HG02588 (cell line): ENCODE results near the gene HEMGN.

ENCODE experiments used
- ATAC-seq: cut with Tn5 transposase; IDR thresholded peaks from one replicate; pipeline ENCODE4 v1.9.1; 2021; ENCODE audit warnings: mild to moderate bottlenecking, moderate library complexity; ENCODE audit not compliant: unreplicated experiment

The HEMGN gene

GRCh38 chr9:97933297-97933998 is 4.5 kb downstream of the HEMGN start:
- no peak for ATAC-seq

GRCh38 chr9:97930972-97931371 is 7.0 kb downstream of the HEMGN start:
- ATAC-seq: no peak

GRCh38 chr9:97928986-97929604 is 8.9 kb downstream of the HEMGN start:
- ATAC-seq: no peak

- ATAC-seq: no peak
These were observed 12.3 kb downstream of the HEMGN start for GRCh38 chr9:97925497-97926334.

DNA sequence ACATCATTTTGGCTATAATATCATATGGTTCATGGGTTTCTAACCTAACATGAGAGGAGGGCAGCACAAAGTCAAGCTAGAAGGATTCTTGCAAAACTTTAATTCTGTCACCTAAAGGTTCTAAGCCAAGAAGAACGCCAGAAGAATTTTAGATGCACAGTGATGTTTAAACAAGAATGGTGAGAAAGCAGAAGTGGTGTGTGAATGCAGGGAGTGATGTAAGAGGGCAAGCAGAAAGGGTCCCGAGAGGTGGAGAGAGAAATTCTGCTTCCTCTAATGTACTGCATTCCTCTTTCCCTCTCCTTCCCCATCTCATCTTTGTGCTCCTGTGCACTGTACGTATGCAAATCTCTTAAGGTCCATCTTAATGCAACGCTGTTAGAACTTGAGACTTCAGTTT is 13.6 kb downstream of the HEMGN start:
- ATAC-seq: no peak

DNA sequence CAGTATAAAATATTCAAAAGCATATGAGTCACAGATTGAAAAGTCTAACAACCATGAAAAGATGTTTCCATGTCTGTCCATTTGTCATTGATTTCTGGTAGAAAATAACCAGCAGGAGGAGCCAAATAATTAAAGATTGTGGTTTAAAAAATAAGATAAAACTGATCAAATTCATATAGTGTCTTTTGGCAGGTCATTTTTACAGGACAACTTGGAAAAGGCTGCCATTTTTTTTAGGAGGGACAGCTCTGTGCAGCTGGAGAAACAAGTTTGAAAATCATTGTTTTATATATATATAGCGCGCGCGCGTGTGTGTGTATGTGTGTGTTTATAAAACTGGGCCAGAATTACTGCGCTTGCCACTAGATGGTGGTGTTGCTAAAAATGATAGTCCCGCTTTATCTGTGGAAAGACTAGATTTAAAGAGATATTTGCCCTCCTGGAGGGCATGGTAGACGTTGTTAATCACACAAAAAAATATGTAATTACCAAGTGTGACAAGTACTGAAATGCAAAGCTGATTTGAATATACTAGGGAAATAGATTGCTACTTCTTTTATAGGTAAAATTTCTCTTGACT is 14.4 kb downstream of the HEMGN start:
- peak; percentile 26 for ATAC-seq

- peak; percentile 86 for ATAC-seq
These were observed 15.8 kb downstream of the HEMGN start, which contains the start of gene TRMO for GRCh38 chr9:97921959-97922724. Gene TRMO (minus strand): TSS chr9:97922500. CDS start chr9:97922493, 7 bp downstream.

DNA sequence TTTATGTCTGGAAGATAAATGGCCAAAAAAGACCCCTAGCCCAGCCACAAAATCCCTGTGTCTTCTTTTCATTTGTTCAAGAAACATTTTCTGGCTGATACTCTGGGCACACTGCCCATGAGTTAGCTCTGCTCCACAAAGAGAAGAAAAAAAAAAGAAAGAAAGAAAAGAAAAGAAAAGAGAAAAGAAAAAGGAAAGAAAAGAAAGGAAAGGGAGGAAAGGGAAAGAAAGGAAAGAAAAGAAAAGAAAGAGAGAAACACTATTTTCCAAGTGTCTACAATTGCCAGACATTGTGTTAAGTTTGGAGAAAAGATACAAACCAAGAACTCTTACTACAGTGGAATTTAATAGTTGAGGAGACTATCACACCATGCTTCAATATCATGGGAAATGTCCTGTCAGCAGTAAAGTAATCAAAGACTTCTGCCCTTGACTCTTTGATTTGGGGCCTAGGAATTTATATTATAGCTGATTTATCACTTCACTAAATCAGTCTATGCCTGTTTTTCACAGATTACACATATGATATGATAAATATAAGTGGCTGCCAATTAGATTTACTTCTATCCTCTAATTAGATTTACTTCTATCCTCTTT is 18.7 kb downstream of the HEMGN start:
- no peak for ATAC-seq

GRCh38 chr9:97918611-97919010 is 19.4 kb downstream of the HEMGN start:
- ATAC-seq: no peak

- no peak for ATAC-seq
These were observed 26.0 kb downstream of the HEMGN start for GRCh38 chr9:97911970-97912369.

GRCh38 chr9:97911528-97911927 is 26.4 kb downstream of the HEMGN start:
- ATAC-seq: no peak

GRCh38 chr9:97910357-97910756 is 27.6 kb downstream of the HEMGN start:
- ATAC-seq: no peak

- ATAC-seq: no peak
These were observed 29.3 kb downstream of the HEMGN start for GRCh38 chr9:97908705-97909104.

DNA sequence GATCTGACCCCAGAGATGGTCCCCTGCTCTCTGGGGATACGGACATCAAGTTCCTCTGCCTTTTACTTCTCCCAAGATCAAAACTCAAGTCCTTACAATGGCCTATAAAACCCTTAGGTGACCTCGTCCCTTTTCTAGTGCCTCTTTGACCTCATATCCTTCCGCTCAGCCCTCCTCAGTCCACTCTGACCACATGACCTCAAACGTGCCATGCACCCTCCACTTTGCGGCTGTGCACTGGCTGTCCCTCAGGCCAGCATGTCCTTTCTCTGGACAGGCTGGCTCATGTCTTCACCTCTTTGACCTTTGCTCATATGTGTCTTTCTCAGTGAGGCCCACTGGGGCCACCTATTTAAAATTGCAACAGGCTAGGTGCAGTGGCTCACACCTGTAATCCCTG is 30.3 kb downstream of the HEMGN start:
- ATAC-seq: no peak

DNA sequence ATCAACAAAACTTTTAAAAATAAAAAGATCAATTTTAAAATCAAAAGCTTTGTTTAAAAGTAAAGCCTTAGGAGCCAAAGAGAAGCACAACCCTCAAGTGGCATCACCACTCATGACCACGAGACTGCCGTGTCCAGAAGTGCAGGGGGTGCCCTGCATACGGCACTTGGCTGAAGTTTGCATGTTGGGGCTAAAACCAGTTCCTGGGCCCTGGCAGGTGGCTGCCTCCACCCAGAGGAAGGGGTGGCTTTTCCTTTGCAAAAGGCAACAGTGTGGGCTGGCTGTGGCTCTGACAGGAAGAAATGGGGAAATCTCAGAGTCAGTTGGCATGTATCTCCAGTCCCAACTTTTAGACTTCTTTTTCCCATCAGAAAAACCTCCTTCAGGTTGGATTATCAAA is 30.9 kb downstream of the HEMGN start:
- ATAC-seq: no peak

- ATAC-seq: no peak
These were observed 31.6 kb downstream of the HEMGN start for GRCh38 chr9:97906236-97906831.

DNA sequence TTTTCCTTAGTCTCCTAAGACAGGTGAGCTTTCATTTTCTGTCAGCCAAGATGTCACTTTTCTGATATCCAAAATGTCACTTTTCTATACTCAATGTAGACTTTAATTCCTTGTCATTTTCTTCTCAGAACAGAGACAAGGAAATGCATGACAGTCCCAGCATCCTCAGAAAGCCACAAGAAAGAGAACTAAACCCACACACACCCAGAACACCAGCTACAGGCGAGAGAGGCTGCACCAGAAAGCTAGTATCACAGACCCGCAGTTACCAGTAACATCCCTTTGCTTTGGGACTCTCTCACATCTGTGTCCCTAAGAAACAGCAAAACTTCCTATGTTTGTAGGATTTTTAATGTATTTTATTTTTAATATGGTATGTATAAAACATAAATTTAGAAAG is 32.7 kb downstream of the HEMGN start:
- no peak for ATAC-seq

- ATAC-seq: no peak
These were observed 33.2 kb downstream of the HEMGN start for GRCh38 chr9:97904725-97905124.

DNA sequence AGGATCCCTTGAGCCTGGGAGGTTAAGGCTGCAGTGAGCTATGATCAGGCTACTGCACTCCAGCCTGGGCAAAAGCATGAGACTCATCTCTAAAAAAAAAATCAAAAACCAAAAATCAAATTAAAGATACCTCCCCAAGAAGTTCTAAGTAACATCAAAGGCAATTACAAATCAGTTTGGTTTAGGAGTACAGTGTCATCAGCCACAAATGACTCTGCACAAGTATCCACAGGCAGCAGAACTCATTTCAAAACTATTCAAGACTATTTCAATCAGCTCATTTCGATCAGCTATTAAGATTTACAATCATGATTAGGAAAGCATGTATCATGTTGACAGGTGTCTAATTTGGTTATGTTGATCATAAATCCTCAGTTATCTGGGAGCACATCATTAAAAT is 34.8 kb downstream of the HEMGN start:
- no peak for ATAC-seq
